DND-41 (cell line): ENCODE data around the gene TNMD.

ENCODE experiments used
- ATAC-seq: fragments of 200-7000 bp; cut with Tn5 transposase; 3 replicates; pipeline ENCODE4 v1.9.1; 2021; ENCODE audit warnings: low read depth; ENCODE audit not compliant: insufficient read depth
- DNase-seq: peaks from one replicate; pipeline ENCODE4 v3.0.0-alpha.2; 2020
- H2AFZ ChIP-seq: 2 replicates; pipeline ENCODE4 v1.6.0; 2012; ENCODE audit warnings: low read depth, low read length
- H3K27ac ChIP-seq: 2 replicates; pipeline ENCODE4 v1.5.1; 2012; ENCODE audit warnings: low read length, inconsistent platforms
- H3K27me3 ChIP-seq: fragments of 200-600 bp; sonication (generic); 2 replicates; pipeline ENCODE4 v1.6.0; 2012; ENCODE audit warnings: low read length, mild to moderate bottlenecking, inconsistent platforms; ENCODE audit not compliant: insufficient read depth, poor library complexity
- H3K36me3 ChIP-seq: 2 replicates; pipeline ENCODE4 v1.5.1; 2012; ENCODE audit warnings: low read length, inconsistent platforms; ENCODE audit not compliant: insufficient read depth
- H3K4me1 ChIP-seq: 2 replicates; pipeline ENCODE4 v1.5.1; 2012; ENCODE audit warnings: mild to moderate bottlenecking, low read length; ENCODE audit not compliant: insufficient read depth
- H3K4me2 ChIP-seq: 2 replicates; pipeline ENCODE4 v1.6.0; 2012; ENCODE audit warnings: mild to moderate bottlenecking, moderate library complexity, low read length, inconsistent platforms; ENCODE audit not compliant: insufficient read depth
- H3K4me3 ChIP-seq, 2 experiments: fragments of 200-600 bp in 1 of 2; shearing (Covaris generic) in 1 of 2; 2 replicates each; pipeline ENCODE4 v1.5.1; 2012 to 2016; ENCODE audit warnings: inconsistent platforms in 2 of 2, low read length in 2 of 2, mild to moderate bottlenecking in 2 of 2, low read depth in 1 of 2, moderate library complexity in 1 of 2
- H3K79me2 ChIP-seq: 2 replicates; pipeline ENCODE4 v1.6.0; 2012; ENCODE audit warnings: low read length, inconsistent platforms; ENCODE audit not compliant: insufficient read depth
- H3K9ac ChIP-seq: 2 replicates; pipeline ENCODE4 v1.6.0; 2012; ENCODE audit warnings: low read depth, mild to moderate bottlenecking, inconsistent platforms, low read length, moderate library complexity
- H3K9me3 ChIP-seq: 2 replicates; pipeline ENCODE4 v1.5.1; 2012; ENCODE audit warnings: low read length, moderate library complexity, mild to moderate bottlenecking, inconsistent platforms; ENCODE audit not compliant: insufficient read depth, severe bottlenecking
- H4K20me1 ChIP-seq: 2 replicates; pipeline ENCODE4 v1.6.0; 2012; ENCODE audit warnings: low read length; ENCODE audit not compliant: insufficient read depth
- EZH2 ChIP-seq: IDR thresholded peaks from 3 replicates; pipeline ENCODE4 v1.6.1; 2012; ENCODE audit warnings: borderline replicate concordance, low read depth, mild to moderate bottlenecking, moderate library complexity, low read length, inconsistent platforms; ENCODE audit not compliant: severe bottlenecking
- TF ChIP-seq, protein P1 (sequence below): IDR thresholded peaks from 2 replicates; pipeline ENCODE4 v1.5.1; 2012; ENCODE audit warnings: borderline replicate concordance, low read length, moderate library complexity, mild to moderate bottlenecking; ENCODE audit not compliant: poor library complexity, severe bottlenecking; ENCODE audit errors: extremely low read depth

The TNMD gene

DNA sequence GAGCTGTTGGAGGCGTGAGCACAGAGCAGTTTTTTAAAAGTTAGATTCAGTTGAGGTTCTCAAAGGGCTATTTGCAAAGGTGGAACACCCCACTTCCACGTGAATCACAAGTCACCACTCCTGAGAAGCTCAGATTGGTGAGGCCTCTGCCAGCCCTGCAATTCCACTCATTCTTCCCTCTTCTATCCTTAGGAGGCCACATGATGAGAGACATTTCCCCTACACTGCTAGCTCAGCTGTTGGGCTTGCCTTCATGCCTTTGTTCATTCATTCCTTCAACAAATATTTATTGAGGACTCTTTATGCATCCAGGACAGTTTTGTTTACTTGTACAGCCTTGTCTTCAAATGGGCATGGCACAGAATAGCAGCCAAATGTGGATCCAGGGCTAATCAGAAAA lies 63.0 kb downstream of the TNMD start:
- DNase-seq = no peak
- Histone ChIP-seq H2AFZ (no peak overlapping the region), H3K4me2 (no peak overlapping the region)

DNA sequence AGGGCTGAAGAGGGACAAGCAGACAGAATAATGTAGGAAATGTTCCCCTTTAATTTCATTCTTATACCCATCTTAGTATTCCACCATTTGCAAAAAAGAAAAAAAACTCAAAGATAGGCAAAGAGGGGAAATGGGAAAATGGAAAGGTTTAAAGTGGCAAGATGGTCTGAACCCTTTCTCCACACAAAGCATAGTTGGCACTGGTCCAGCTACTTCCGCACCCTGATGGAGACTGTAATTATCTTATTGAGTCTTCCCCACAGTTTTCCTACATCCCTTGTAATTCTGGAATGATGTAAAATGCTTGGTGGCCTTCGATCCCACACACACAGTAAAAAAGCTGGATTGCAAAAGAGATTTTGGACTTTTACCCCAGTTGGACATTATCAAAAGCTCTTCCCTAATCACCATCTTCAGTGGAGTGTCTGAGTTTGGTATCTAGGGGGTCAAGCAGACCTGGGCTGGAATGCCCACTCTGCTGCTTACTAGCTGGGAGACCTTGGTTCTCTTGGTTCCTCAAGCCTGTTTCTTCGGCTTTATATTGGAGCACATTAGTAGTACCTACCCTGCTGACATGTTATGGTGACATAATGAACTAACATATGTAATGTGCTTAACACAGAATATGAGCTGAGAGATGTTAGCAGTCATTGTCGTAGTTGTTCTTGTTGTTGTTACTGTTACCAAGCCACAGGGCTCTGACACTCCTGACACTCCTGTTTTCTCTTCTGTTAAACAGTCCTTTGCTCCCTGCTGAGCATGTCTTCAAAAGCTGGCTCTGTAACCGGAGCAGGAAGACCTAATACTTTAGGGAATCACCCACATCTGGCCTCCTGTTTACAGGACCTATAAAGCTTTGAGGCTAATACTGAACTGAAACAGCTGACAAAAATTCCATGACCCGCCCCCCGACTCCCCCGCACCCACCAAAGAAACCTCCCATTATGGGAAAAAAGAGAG lies 64.0 kb downstream of the TNMD start:
- H3K9me3 ChIP-seq = no peaks in the 10 kb centered on the region
- no peaks in the 10 kb centered on the region for H3K4me1 ChIP-seq
- no peaks in the 10 kb centered on the region for H4K20me1 ChIP-seq
- DNase-seq (no peak), ATAC-seq (no peak)
- H3K36me3 ChIP-seq = no peaks in the 10 kb centered on the region
- H3K4me2 ChIP-seq = no peak overlapping the region
- no peak overlapping the region for H3K4me3 ChIP-seq
- H3K9ac ChIP-seq = no peak overlapping the region
- no peak overlapping the region for H3K27ac ChIP-seq
- TF ChIP-seq EZH2 = no peak
- TF ChIP-seq, protein P1, sequence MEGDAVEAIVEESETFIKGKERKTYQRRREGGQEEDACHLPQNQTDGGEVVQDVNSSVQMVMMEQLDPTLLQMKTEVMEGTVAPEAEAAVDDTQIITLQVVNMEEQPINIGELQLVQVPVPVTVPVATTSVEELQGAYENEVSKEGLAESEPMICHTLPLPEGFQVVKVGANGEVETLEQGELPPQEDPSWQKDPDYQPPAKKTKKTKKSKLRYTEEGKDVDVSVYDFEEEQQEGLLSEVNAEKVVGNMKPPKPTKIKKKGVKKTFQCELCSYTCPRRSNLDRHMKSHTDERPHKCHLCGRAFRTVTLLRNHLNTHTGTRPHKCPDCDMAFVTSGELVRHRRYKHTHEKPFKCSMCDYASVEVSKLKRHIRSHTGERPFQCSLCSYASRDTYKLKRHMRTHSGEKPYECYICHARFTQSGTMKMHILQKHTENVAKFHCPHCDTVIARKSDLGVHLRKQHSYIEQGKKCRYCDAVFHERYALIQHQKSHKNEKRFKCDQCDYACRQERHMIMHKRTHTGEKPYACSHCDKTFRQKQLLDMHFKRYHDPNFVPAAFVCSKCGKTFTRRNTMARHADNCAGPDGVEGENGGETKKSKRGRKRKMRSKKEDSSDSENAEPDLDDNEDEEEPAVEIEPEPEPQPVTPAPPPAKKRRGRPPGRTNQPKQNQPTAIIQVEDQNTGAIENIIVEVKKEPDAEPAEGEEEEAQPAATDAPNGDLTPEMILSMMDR = no peak
- no peak overlapping the region for H2AFZ ChIP-seq
- H3K79me2 ChIP-seq = no peaks in the 10 kb centered on the region
- H3K27me3 ChIP-seq = no peaks in the 10 kb centered on the region

More for the DNA sequence above, 63.0 kb downstream of the TNMD start:
- H3K4me1 ChIP-seq = no peaks in the 10 kb centered on the region
- no peaks in the 10 kb centered on the region for H3K79me2 ChIP-seq
- no peak overlapping the region for H3K27ac ChIP-seq
- TF ChIP-seq, protein P1 = no peak
- TF ChIP-seq EZH2 = no peak
- H4K20me1 ChIP-seq = no peaks in the 10 kb centered on the region
- no peak overlapping the region for H3K9ac ChIP-seq
- no peaks in the 10 kb centered on the region for H3K9me3 ChIP-seq
- no peak for ATAC-seq
- H3K36me3 ChIP-seq = no peaks in the 10 kb centered on the region
- H3K4me3 ChIP-seq = no peak overlapping the region
- H3K27me3 ChIP-seq = no peaks in the 10 kb centered on the region
